ENCODE results near the gene NPPA.

Gene NPPA

GRCh38 chr1:11857164-11857851 lies 9.7 kb upstream of the NPPA start:
- no peak for DNase-seq (ENCODE audit: low spot score)
- ATAC-seq (ENCODE audit: low read depth), result no peak
- Histone ChIP-seq H3K27me3 (ENCODE audit: insufficient read depth, poor library complexity, severe bottlenecking) (peaks cover 46% of the 10 kb centered on the region), H3K9me3 (ENCODE audit: severe bottlenecking) (no peaks in the 10 kb centered on the region), H3K27ac (ENCODE audit: poor library complexity, severe bottlenecking) (no peak overlapping the region), H3K36me3 (ENCODE audit: low read depth) (no peaks in the 10 kb centered on the region), H3K4me3 (ENCODE audit: severe bottlenecking) (no peak overlapping the region), H3K4me1 (ENCODE audit: insufficient read depth, poor library complexity, severe bottlenecking) (no peaks in the 10 kb centered on the region)
- no peak for TF ChIP-seq CTCF (IDR thresholded peaks at IDR 0.05; ENCODE audit: poor library complexity, severe bottlenecking)

- Histone ChIP-seq H3K4me1 (ENCODE audit: insufficient read depth, poor library complexity, severe bottlenecking) (no peaks in the 10 kb centered on the region), H3K4me3 (ENCODE audit: severe bottlenecking) (no peak overlapping the region), H3K27me3 (ENCODE audit: insufficient read depth, poor library complexity, severe bottlenecking) (peaks cover 46% of the 10 kb centered on the region), H3K36me3 (ENCODE audit: low read depth) (no peaks in the 10 kb centered on the region), H3K9me3 (ENCODE audit: severe bottlenecking) (no peaks in the 10 kb centered on the region), H3K27ac (ENCODE audit: poor library complexity, severe bottlenecking) (no peak overlapping the region)
- ATAC-seq (ENCODE audit: low read depth) (no peak), DNase-seq (ENCODE audit: low spot score) (no peak)
- no peak for TF ChIP-seq CTCF (IDR thresholded peaks at IDR 0.05; ENCODE audit: poor library complexity, severe bottlenecking)
Observed at GRCh38 chr1:11856698-11857097, 9.1 kb upstream of the NPPA start.

- no peaks in the 10 kb centered on the region for H3K36me3 ChIP-seq (ENCODE audit: low read depth)
- H3K27me3 ChIP-seq (ENCODE audit: insufficient read depth, poor library complexity, severe bottlenecking), result peaks cover 43% of the 10 kb centered on the region
- no peak for TF ChIP-seq CTCF (IDR thresholded peaks at IDR 0.05; ENCODE audit: poor library complexity, severe bottlenecking)
- no peak overlapping the region for H3K4me3 ChIP-seq (ENCODE audit: severe bottlenecking)
- no peaks in the 10 kb centered on the region for H3K9me3 ChIP-seq (ENCODE audit: severe bottlenecking)
- DNase-seq (ENCODE audit: low spot score) (no peak), ATAC-seq (ENCODE audit: low read depth) (no peak)
- H3K4me1 ChIP-seq (ENCODE audit: insufficient read depth, poor library complexity, severe bottlenecking), result no peaks in the 10 kb centered on the region
- no peak overlapping the region for H3K27ac ChIP-seq (ENCODE audit: poor library complexity, severe bottlenecking)
Observed at GRCh38 chr1:11855430-11855829, 7.8 kb upstream of the NPPA start.

GRCh38 chr1:11854519-11854918 lies 6.9 kb upstream of the NPPA start:
- Histone ChIP-seq H3K9me3 (ENCODE audit: severe bottlenecking) (no peaks in the 10 kb centered on the region), H3K36me3 (ENCODE audit: low read depth) (no peaks in the 10 kb centered on the region), H3K27ac (ENCODE audit: poor library complexity, severe bottlenecking) (no peak overlapping the region), H3K27me3 (ENCODE audit: insufficient read depth, poor library complexity, severe bottlenecking) (peaks cover 34% of the 10 kb centered on the region), H3K4me3 (ENCODE audit: severe bottlenecking) (no peak overlapping the region), H3K4me1 (ENCODE audit: insufficient read depth, poor library complexity, severe bottlenecking) (no peaks in the 10 kb centered on the region)
- DNase-seq (ENCODE audit: low spot score) (no peak), ATAC-seq (ENCODE audit: low read depth) (no peak)
- no peak for TF ChIP-seq CTCF (IDR thresholded peaks at IDR 0.05; ENCODE audit: poor library complexity, severe bottlenecking)

GRCh38 chr1:11851180-11851579 lies 3.6 kb upstream of the NPPA start:
- Histone ChIP-seq H3K27me3 (ENCODE audit: insufficient read depth, poor library complexity, severe bottlenecking) (peaks cover under 1% of the 10 kb centered on the region), H3K36me3 (ENCODE audit: low read depth) (no peaks in the 10 kb centered on the region), H3K27ac (ENCODE audit: poor library complexity, severe bottlenecking) (no peak overlapping the region), H3K4me3 (ENCODE audit: severe bottlenecking) (no peak overlapping the region), H3K4me1 (ENCODE audit: insufficient read depth, poor library complexity, severe bottlenecking) (no peaks in the 10 kb centered on the region), H3K9me3 (ENCODE audit: severe bottlenecking) (no peaks in the 10 kb centered on the region)
- DNase-seq (ENCODE audit: low spot score) (no peak), ATAC-seq (ENCODE audit: low read depth) (no peak)
- TF ChIP-seq CTCF (IDR thresholded peaks at IDR 0.05; ENCODE audit: poor library complexity, severe bottlenecking), result no peak
